Lower leg skin (tissue), 4 donors: ENCODE data around the gene ALPL. TPM values are rescaled to one million over a fixed set of nuclear protein-coding genes. Genes with fewer than 3 reads are reported as not detected.
"Not testable (repeated sequence)": the region's sequence is repeated elsewhere in the genome, so short reads cannot be mapped to it uniquely, and the experiment has no call there.

Source experiments
- DNase-seq, 2 donors: peaks; one replicate each; pipeline ENCODE4 v3.0.0-alpha.2; 2019; ENCODE audit warnings: low spot score in 2 of 2
- H3K4me3 ChIP-seq: fragments of 200-600 bp; sonication (generic); 2 replicates; pipeline ENCODE4 v1.5.1; 2017; ENCODE audit warnings: mild to moderate bottlenecking, low read depth; ENCODE audit not compliant: poor library complexity, severe bottlenecking
- POLR2A ChIP-seq, 2 donors: fragments of 450-650 bp; IDR thresholded peaks; one replicate each; pipeline ENCODE4 v1.6.1; 2016 to 2017; ENCODE audit warnings: antibody characterized with exemption in 2 of 2, mild to moderate bottlenecking in 1 of 2, moderate library complexity in 1 of 2
- WGBS, 2 donors: methylation state at CpG; one replicate each; pipeline ENCODE4 v1.1.5; 2018; 5-methylcytosine and 5-hydroxymethylcytosine counted together
- intact Hi-C: fragments of 100-400 bp; cut with DNase I; formaldehyde crosslinking; loops from one replicate; pipeline ENCODE4 v1.15.0; 2023; ENCODE audit warnings: low total_unique reads
- total RNA-seq, 4 donors: library from RNA; depleted of rRNA; stranded (reverse); fragments of >200 nt; gene quantifications; one replicate each; pipeline ENCODE4 v1.1.0, GENCODE V29; 2016
- TF ChIP-seq, protein P1 (sequence below), 3 donors: fragments of 450-650 bp; IDR thresholded peaks; one replicate each; pipeline ENCODE4 v1.5.1; 2016; ENCODE audit warnings: antibody characterized with exemption in 3 of 3, mild to moderate bottlenecking in 3 of 3, moderate library complexity in 2 of 3

Gene ALPL
- 1 to 10 TPM; 1.3 to 7.7 (median 2.2) TPM for total RNA-seq

DNA sequence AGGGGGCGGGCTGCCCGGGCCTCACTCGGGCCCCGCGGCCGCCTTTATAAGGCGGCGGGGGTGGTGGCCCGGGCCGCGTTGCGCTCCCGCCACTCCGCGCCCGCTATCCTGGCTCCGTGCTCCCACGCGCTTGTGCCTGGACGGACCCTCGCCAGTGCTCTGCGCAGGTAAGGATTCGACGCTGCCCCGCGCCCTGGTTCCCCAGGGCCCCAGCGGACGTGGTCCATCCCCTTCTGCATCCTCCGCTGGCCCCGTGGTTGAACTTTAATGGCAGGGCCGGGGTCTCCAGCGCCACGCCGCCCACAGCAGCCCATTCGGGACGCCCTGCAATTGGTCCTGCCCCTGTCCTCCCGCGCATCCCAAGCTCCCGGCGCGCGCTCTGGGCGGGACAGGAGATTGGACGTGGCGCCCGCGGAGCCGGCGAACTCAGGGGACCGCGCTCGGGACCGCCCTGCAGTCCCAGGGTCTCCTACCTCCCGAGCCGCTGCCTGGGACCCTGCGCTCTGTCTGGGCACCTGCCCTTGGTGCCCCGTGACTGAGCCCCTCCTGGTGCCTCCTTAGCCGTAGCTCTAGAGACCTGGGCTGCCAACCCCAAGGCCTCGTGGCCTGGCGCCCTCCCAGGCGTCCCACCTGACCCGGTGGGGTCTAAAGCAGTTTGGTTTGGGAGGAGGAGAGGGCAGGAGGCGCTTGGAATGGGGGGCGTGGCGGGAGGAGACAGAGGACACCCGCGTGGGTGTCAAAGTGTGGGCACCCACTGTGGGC, at the start of gene ALPL:
Gene ALPL (plus strand): TSS at position 73 of the 762 bp plus-strand sequence. CDS start 44,659 bp downstream, outside the sequence.
- 7 to 9% methylated on average over 24 to 46 of the region's 67 CpGs for whole genome bisulfite sequencing, 2 donors
- TF ChIP-seq, protein P1, sequence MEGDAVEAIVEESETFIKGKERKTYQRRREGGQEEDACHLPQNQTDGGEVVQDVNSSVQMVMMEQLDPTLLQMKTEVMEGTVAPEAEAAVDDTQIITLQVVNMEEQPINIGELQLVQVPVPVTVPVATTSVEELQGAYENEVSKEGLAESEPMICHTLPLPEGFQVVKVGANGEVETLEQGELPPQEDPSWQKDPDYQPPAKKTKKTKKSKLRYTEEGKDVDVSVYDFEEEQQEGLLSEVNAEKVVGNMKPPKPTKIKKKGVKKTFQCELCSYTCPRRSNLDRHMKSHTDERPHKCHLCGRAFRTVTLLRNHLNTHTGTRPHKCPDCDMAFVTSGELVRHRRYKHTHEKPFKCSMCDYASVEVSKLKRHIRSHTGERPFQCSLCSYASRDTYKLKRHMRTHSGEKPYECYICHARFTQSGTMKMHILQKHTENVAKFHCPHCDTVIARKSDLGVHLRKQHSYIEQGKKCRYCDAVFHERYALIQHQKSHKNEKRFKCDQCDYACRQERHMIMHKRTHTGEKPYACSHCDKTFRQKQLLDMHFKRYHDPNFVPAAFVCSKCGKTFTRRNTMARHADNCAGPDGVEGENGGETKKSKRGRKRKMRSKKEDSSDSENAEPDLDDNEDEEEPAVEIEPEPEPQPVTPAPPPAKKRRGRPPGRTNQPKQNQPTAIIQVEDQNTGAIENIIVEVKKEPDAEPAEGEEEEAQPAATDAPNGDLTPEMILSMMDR (IDR thresholded peaks at IDR 0.05): no peak
- no peak for TF ChIP-seq POLR2A (IDR thresholded peaks at IDR 0.05)
- DNase-seq: no peak
- no peak within 1 kb of the TSS for H3K4me3 ChIP-seq
- intact Hi-C loops: loop anchor here (10.0 kb wide), 1 partner anchor 145 kb away; no protein-coding TSS in a partner anchor

DNA sequence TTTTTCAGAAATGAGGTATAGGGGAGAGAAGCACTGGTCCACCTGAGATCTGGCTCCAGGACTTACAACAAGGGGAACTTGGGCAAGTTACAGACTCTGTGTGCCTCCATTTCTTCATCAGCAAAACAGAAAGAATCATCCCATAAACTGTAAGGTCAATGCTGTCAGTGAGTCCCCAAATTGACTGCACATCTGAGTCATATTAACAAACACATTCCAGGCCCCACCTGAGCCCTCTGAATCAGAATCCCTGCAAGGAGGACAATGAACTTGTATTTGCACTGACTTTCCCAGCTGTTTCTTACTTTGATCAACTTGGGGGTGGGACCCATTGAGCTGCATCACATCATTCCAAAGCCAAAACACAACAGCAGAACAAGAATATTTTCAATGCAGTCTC, 44.1 kb upstream of the ALPL start:
- H3K4me3 ChIP-seq, intact Hi-C loops, DNase-seq: not testable (repeated sequence)

GRCh38 chr1:21467946-21468345, 41.3 kb upstream of the ALPL start:
- WGBS, 2 donors: 64 to 70% methylated on average over 4 of the region's 4 CpGs
- DNase-seq, intact Hi-C loops, H3K4me3 ChIP-seq: not testable (repeated sequence)

DNA sequence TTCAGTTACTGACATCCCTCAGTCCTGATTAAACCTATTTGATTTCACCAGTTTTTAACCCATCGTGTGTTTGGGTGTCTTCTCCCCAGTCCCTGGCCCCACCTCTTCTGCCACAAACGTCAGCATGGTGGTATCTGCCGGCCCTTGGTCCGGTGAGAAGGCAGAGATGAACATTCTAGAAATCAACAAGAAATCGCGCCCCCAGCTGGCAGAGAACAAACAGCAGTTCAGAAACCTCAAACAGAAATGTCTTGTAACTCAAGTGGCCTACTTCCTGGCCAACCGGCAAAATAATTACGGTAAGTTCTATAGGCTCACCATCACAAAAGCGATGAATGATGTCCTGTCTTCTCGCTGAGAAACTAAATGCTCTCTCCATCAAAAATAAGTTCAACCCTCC, 40.6 kb upstream of the ALPL start:
- 58 to 61% methylated on average over 10 of the region's 10 CpGs for WGBS, 2 donors
- TF ChIP-seq, protein P1 (IDR thresholded peaks at IDR 0.05): no peak
- TF ChIP-seq POLR2A (IDR thresholded peaks at IDR 0.05): no peak
- DNase-seq: no peak
- intact Hi-C loops: no loop called here
- no peak overlapping the region for H3K4me3 ChIP-seq

GRCh38 chr1:21469581-21469980, 39.6 kb upstream of the ALPL start:
- intact Hi-C loops: no loop called here
- no peak overlapping the region for H3K4me3 ChIP-seq
- TF ChIP-seq, protein P1 (IDR thresholded peaks at IDR 0.05): no peak
- TF ChIP-seq POLR2A (IDR thresholded peaks at IDR 0.05): no peak
- no peak for DNase-seq
- 84 to 91% methylated on average over 9 of the region's 9 CpGs for WGBS, 2 donors

- no peak overlapping the region for H3K4me3 ChIP-seq
- DNase-seq: no peak
- WGBS, 2 donors: 64 to 74% methylated on average over 5 of the region's 5 CpGs
- intact Hi-C loops: no loop called here
- no peak for TF ChIP-seq POLR2A (IDR thresholded peaks at IDR 0.05)
- TF ChIP-seq, protein P1 (IDR thresholded peaks at IDR 0.05): no peak
These were observed 36.4 kb upstream of the ALPL start for GRCh38 chr1:21472861-21473260.

DNA sequence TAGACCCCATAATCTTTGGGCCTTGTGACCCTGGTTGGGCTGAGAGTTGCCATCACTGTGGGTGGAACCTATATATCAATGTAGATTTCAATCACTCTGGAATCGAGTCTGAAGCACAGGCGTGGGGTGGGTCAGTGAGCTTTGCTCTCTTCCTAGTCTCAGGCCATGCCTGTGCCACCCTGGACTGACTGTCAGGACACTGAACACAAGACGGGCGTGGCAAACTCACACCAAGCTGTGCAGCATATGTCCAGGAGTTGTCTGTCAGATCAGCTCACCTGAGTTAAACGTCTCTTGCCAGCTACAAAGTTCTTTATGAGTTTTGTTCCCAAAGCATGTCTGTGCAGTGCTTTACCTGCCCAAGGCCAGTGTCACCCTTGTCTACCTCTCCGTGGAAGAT, 30.9 kb upstream of the ALPL start:
- TF ChIP-seq POLR2A (IDR thresholded peaks at IDR 0.05): no peak
- TF ChIP-seq, protein P1 (IDR thresholded peaks at IDR 0.05): no peak
- intact Hi-C loops: no loop called here
- H3K4me3 ChIP-seq: no peak overlapping the region
- 88 to 96% methylated on average over 6 of the region's 6 CpGs for WGBS, 2 donors
- peak in 1 of 2 donors; percentile 63 for DNase-seq

DNA sequence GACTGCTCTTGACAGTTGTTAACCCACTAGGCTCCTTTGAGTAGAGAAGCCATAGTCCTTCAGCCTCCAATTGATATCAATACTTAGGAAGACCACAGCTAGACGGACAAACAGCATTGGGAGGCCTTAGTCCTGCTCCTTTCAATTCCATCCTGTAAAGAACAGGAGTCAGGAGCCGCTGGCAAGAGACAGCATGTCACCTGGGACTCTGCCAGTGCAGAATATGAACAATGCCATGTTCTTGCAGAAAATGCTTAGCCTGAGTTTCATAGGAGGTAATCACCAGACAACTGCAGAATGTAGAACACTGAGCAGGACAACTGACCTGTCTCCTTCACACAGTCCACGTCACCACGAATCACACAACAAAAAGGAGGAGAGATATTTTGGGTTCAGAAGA, 25.3 kb upstream of the ALPL start:
- not testable (repeated sequence) for DNase-seq

More for the DNA sequence above, 25.3 kb upstream of the ALPL start:
- H3K4me3 ChIP-seq, intact Hi-C loops: not testable (repeated sequence)
- 80 to 82% methylated on average over 4 of the region's 4 CpGs for WGBS, 2 donors
